NCI-H146 treated with DMSO at 0.1 percent for 48 hours (cell line): ENCODE results near the gene OS9.
"Not testable (repeated sequence)": the region's sequence is repeated elsewhere in the genome, so short reads cannot be mapped to it uniquely, and the experiment has no call there.

Experiments
- DNase-seq: peaks from one replicate; lab custom pipeline; 2025; ENCODE audit not compliant: unreplicated experiment; lab: John Stamatoyannopoulos, UW

Gene OS9

GRCh38 chr12:57693317-57693658 is 644 bp upstream of the OS9 start:
- no peak for DNase-seq

- DNase-seq = peak; percentile 49
These were observed 607 bp downstream of the OS9 start for GRCh38 chr12:57694459-57695019.

GRCh38 chr12:57695770-57696432 is 2.0 kb downstream of the OS9 start:
- DNase-seq = no peak

GRCh38 chr12:57697076-57697475 is 3.1 kb downstream of the OS9 start:
- DNase-seq = no peak

- DNase-seq = no peak
These were observed 4.5 kb downstream of the OS9 start for GRCh38 chr12:57698414-57698813.

GRCh38 chr12:57700317-57700716 is 6.4 kb downstream of the OS9 start:
- no peak for DNase-seq

- no peak for DNase-seq
These were observed 13.3 kb downstream of the OS9 start for GRCh38 chr12:57707250-57707649.

- DNase-seq = no peak
These were observed 14.4 kb downstream of the OS9 start for GRCh38 chr12:57708296-57708695.

- no peak for DNase-seq
These were observed 18.8 kb downstream of the OS9 start for GRCh38 chr12:57712701-57713100.

- DNase-seq = no peak
These were observed 19.3 kb downstream of the OS9 start for GRCh38 chr12:57713209-57713608.

GRCh38 chr12:57715036-57715748 is 21.3 kb downstream of the OS9 start:
- not testable (repeated sequence) for DNase-seq

GRCh38 chr12:57715786-57716185 is 21.9 kb downstream of the OS9 start:
- DNase-seq = no peak

GRCh38 chr12:57716305-57716704 is 22.4 kb downstream of the OS9 start:
- no peak for DNase-seq

- DNase-seq = no peak
These were observed 23.2 kb downstream of the OS9 start for GRCh38 chr12:57717131-57717530.

- no peak for DNase-seq
These were observed 24.1 kb downstream of the OS9 start for GRCh38 chr12:57717846-57718640.

- no peak for DNase-seq
These were observed 25.0 kb downstream of the OS9 start for GRCh38 chr12:57718641-57719528.

- DNase-seq = no peak
These were observed 26.1 kb downstream of the OS9 start for GRCh38 chr12:57719777-57720605.

GRCh38 chr12:57720606-57721595 is 27.0 kb downstream of the OS9 start:
- DNase-seq = no peak
